Keratinocyte (primary cell): ENCODE data around the gene ERCC3. TPM values are rescaled to one million over a fixed set of nuclear protein-coding genes. Genes with fewer than 3 reads are reported as not detected.

ENCODE experiments used
- DNase-seq: peaks from one replicate; pipeline ENCODE4 v3.0.0-alpha.2; 2011; ENCODE audit warnings: low read depth, missing footprints, low spot score
- FAIRE-seq: peaks from 2 replicates; lab custom pipeline; 2011; peaks lifted over from hg19 to GRCh38; lab: Jason Lieb, UNC
- H2AFZ ChIP-seq: 2 replicates; pipeline ENCODE4 v1.6.0; 2012; ENCODE audit warnings: low read length, control low read depth, inconsistent platforms; ENCODE audit not compliant: control insufficient read depth
- H3K27ac ChIP-seq: 2 replicates; pipeline ENCODE4 v1.5.1; 2011; ENCODE audit warnings: low read length; ENCODE audit not compliant: control insufficient read depth, insufficient read depth
- H3K27me3 ChIP-seq: 3 replicates; pipeline ENCODE4 v1.6.0; 2011; ENCODE audit warnings: low read length; ENCODE audit not compliant: control insufficient read depth, insufficient read depth; ENCODE audit errors: extremely low read depth
- H3K36me3 ChIP-seq, 2 experiments: 2 replicates in 1 of 2; 3 replicates in 1 of 2; pipeline ENCODE4 v1.5.1; 2011; ENCODE audit warnings: low read length in 2 of 2, mild to moderate bottlenecking in 1 of 2; ENCODE audit not compliant: control insufficient read depth in 2 of 2, insufficient read depth in 2 of 2; ENCODE audit errors: extremely low read depth in 1 of 2
- H3K4me1 ChIP-seq: 3 replicates; pipeline ENCODE4 v1.5.1; 2011; ENCODE audit warnings: low read length; ENCODE audit not compliant: control insufficient read depth, insufficient read depth; ENCODE audit errors: extremely low read depth
- H3K4me2 ChIP-seq: 3 replicates; pipeline ENCODE4 v1.6.0; 2011; ENCODE audit warnings: low read depth, low read length; ENCODE audit not compliant: control insufficient read depth, insufficient read depth; ENCODE audit errors: extremely low read depth
- H3K4me3 ChIP-seq, 3 experiments: fragments of 200-600 bp in 1 of 3; sonication (generic) in 1 of 3; 2 replicates in 2 of 3; 3 replicates in 1 of 3; pipeline ENCODE4 v1.5.1; 2011 to 2016; ENCODE audit warnings: low read length in 3 of 3, mild to moderate bottlenecking in 3 of 3, control low read depth in 2 of 3, inconsistent platforms in 1 of 3, low read depth in 1 of 3, mixed read lengths in 1 of 3, mixed run types in 1 of 3, moderate library complexity in 1 of 3; ENCODE audit not compliant: control insufficient read depth in 2 of 3, insufficient read depth in 2 of 3; ENCODE audit errors: extremely low read depth in 1 of 3
- H3K79me2 ChIP-seq: 2 replicates; pipeline ENCODE4 v1.6.0; 2012; ENCODE audit warnings: low read length; ENCODE audit not compliant: control insufficient read depth, insufficient read depth
- H3K9ac ChIP-seq: 3 replicates; pipeline ENCODE4 v1.6.0; 2011; ENCODE audit warnings: low read length; ENCODE audit not compliant: control insufficient read depth, insufficient read depth; ENCODE audit errors: extremely low read depth
- H3K9me1 ChIP-seq: 3 replicates; pipeline ENCODE4 v1.6.0; 2011; ENCODE audit warnings: low read length; ENCODE audit not compliant: control insufficient read depth, insufficient read depth; ENCODE audit errors: extremely low read depth
- H3K9me3 ChIP-seq: 2 replicates; pipeline ENCODE4 v1.5.1; 2012; ENCODE audit warnings: low read depth, low read length; ENCODE audit not compliant: control insufficient read depth
- H4K20me1 ChIP-seq: 3 replicates; pipeline ENCODE4 v1.6.0; 2011; ENCODE audit warnings: low read length; ENCODE audit not compliant: control insufficient read depth, insufficient read depth; ENCODE audit errors: extremely low read depth
- CTCF ChIP-seq, 3 experiments: IDR thresholded peaks in 1 of 3; conservative IDR thresholded peaks in 1 of 3; optimal IDR thresholded peaks in 1 of 3; 2 replicates in 2 of 3; 3 replicates in 1 of 3; pipeline versions ENCODE3 to v1.5.1; 2011; ENCODE audit warnings: low read length in 3 of 3, mild to moderate bottlenecking in 3 of 3, moderate library complexity in 2 of 3, control low read depth in 1 of 3, inconsistent platforms in 1 of 3; ENCODE audit not compliant: insufficient read depth in 2 of 3; ENCODE audit errors: extremely low read depth in 1 of 3
- EZH2 ChIP-seq: IDR thresholded peaks from one replicate; pipeline ENCODE4 v1.6.1; 2012; ENCODE audit warnings: inconsistent platforms, mild to moderate bottlenecking, low read length, moderate library complexity
- dilution Hi-C: fragments of 300-500 bp; cut with MboI; formaldehyde crosslinking; loops from one replicate; pipeline ENCODE4 v1.7.0; 2020; ENCODE audit warnings: low sequenced_read_pairs; ENCODE audit not compliant: extremely low pct_ligation_motif_present
- polyA plus RNA-seq, 5 experiments: library from polyadenylated mRNA; depleted of rRNA in 3 of 5; stranded (reverse) in 3 of 5; stranded (forward) in 1 of 5; unstranded in 1 of 5; fragments of >200 nt; gene quantifications; 1 replicate in 1 of 5; 2 replicates in 3 of 5; 3 replicates in 1 of 5; pipeline versions ENCODE4 v1.2.1 to v1.2.3, GENCODE V29; 2011 to 2012; ENCODE audit warnings: missing spikeins in 2 of 5, low read depth in 1 of 5, low replicate concordance in 1 of 5

Gene ERCC3
- polyA plus RNA-seq, 1 donor (not counting 4 experiments of a cell fraction or from before 2014, with no cell fraction given): 40.6 TPM

GRCh38 chr2:127288274-127288673 lies 5.7 kb downstream of the ERCC3 start:
- no peak overlapping the region for H3K4me3 ChIP-seq
- peaks cover 42 to 45% of the 10 kb centered on the region in 2 experiments for H3K36me3 ChIP-seq
- H3K4me2 ChIP-seq: no peak overlapping the region
- no peaks in the 10 kb centered on the region for H3K27me3 ChIP-seq
- no peak for TF ChIP-seq EZH2
- TF ChIP-seq CTCF (optimal IDR thresholded peaks at IDR 0.05 in 1 of 3, IDR thresholded peaks at IDR 0.05 in 1 of 3, conservative IDR thresholded peaks at IDR 0.05 in 1 of 3; ENCODE audit: extremely low read depth in 1 of 3, insufficient read depth in 2 of 3, low read length in 3 of 3): no peak
- no peaks in the 10 kb centered on the region for H3K9me1 ChIP-seq
- H3K79me2 ChIP-seq: peaks cover 13% of the 10 kb centered on the region
- peaks cover 2% of the 10 kb centered on the region for H4K20me1 ChIP-seq
- DNase-seq (no peak), FAIRE-seq (no peak)
- H3K9me3 ChIP-seq: no peaks in the 10 kb centered on the region
- dilution Hi-C loops: no loop called here
- peaks cover 4% of the 10 kb centered on the region for H3K4me1 ChIP-seq
- no peak overlapping the region for H3K27ac ChIP-seq
- no peak overlapping the region for H2AFZ ChIP-seq
- no peak overlapping the region for H3K9ac ChIP-seq

GRCh38 chr2:127283275-127283674 lies 10.7 kb downstream of the ERCC3 start:
- Histone ChIP-seq H3K27me3 (no peaks in the 10 kb centered on the region), H3K79me2 (peaks cover 13% of the 10 kb centered on the region), H3K4me1 (no peaks in the 10 kb centered on the region), H3K9me3 (no peaks in the 10 kb centered on the region), H3K4me2 (no peak overlapping the region), H3K9ac (no peak overlapping the region), H3K4me3 (no peak overlapping the region), H3K36me3 (peaks cover 32 to 34% of the 10 kb centered on the region in 2 experiments), H2AFZ (no peak overlapping the region), H3K27ac (no peak overlapping the region), H4K20me1 (peaks cover 2% of the 10 kb centered on the region), H3K9me1 (no peaks in the 10 kb centered on the region)
- FAIRE-seq (peak; percentile 32), DNase-seq (no peak)
- dilution Hi-C loops: no loop called here
- TF ChIP-seq EZH2 (no peak), CTCF (optimal IDR thresholded peaks at IDR 0.05 in 1 of 3, IDR thresholded peaks at IDR 0.05 in 1 of 3, conservative IDR thresholded peaks at IDR 0.05 in 1 of 3; ENCODE audit: extremely low read depth in 1 of 3, insufficient read depth in 2 of 3, low read length in 3 of 3) (no peak)
